ENCODE results near the gene CAMK2A.

DNA sequence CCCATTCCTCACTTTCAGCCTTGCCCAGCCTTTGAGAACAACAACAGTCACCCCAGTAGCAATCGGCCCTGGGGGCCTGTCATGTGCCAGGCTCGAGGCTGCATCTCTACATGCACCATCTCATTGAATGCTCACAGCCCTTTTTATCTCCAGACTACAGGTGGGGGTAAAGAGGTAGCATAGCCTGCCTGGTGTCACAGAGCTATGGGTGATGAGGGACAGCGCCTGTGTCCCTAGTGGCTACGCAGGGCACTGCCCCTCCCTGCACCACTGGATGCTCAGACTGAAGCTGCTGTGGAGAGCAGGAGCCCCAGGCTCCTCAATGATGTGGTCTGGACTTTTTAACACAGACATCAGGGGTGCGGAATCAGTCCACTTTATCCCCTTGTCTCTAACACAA is 2.8 kb downstream of the CAMK2A start:
- TF ChIP-seq, protein P1, sequence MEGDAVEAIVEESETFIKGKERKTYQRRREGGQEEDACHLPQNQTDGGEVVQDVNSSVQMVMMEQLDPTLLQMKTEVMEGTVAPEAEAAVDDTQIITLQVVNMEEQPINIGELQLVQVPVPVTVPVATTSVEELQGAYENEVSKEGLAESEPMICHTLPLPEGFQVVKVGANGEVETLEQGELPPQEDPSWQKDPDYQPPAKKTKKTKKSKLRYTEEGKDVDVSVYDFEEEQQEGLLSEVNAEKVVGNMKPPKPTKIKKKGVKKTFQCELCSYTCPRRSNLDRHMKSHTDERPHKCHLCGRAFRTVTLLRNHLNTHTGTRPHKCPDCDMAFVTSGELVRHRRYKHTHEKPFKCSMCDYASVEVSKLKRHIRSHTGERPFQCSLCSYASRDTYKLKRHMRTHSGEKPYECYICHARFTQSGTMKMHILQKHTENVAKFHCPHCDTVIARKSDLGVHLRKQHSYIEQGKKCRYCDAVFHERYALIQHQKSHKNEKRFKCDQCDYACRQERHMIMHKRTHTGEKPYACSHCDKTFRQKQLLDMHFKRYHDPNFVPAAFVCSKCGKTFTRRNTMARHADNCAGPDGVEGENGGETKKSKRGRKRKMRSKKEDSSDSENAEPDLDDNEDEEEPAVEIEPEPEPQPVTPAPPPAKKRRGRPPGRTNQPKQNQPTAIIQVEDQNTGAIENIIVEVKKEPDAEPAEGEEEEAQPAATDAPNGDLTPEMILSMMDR (IDR thresholded peaks at IDR 0.05; ENCODE audit: low read depth, low read length, missing input control), result peak; percentile 30
- TF ChIP-seq, protein P2, sequence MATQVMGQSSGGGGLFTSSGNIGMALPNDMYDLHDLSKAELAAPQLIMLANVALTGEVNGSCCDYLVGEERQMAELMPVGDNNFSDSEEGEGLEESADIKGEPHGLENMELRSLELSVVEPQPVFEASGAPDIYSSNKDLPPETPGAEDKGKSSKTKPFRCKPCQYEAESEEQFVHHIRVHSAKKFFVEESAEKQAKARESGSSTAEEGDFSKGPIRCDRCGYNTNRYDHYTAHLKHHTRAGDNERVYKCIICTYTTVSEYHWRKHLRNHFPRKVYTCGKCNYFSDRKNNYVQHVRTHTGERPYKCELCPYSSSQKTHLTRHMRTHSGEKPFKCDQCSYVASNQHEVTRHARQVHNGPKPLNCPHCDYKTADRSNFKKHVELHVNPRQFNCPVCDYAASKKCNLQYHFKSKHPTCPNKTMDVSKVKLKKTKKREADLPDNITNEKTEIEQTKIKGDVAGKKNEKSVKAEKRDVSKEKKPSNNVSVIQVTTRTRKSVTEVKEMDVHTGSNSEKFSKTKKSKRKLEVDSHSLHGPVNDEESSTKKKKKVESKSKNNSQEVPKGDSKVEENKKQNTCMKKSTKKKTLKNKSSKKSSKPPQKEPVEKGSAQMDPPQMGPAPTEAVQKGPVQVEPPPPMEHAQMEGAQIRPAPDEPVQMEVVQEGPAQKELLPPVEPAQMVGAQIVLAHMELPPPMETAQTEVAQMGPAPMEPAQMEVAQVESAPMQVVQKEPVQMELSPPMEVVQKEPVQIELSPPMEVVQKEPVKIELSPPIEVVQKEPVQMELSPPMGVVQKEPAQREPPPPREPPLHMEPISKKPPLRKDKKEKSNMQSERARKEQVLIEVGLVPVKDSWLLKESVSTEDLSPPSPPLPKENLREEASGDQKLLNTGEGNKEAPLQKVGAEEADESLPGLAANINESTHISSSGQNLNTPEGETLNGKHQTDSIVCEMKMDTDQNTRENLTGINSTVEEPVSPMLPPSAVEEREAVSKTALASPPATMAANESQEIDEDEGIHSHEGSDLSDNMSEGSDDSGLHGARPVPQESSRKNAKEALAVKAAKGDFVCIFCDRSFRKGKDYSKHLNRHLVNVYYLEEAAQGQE (IDR thresholded peaks at IDR 0.05), result no peak
- no peak for TF ChIP-seq EGR1 (IDR thresholded peaks at IDR 0.05; ENCODE audit: low read depth in 2 of 2)
- TF ChIP-seq JUND (IDR thresholded peaks at IDR 0.05), result no peak
